ENCODE results near the gene GDF2.

GDF2 gene

GRCh38 chr10:47356708-47357107 lies 34.5 kb downstream of the GDF2 start:
- DNase-seq, result no peak

- no peak for DNase-seq
Measured at GRCh38 chr10:47357131-47357582, 34.9 kb downstream of the GDF2 start.

GRCh38 chr10:47357911-47358310 lies 35.7 kb downstream of the GDF2 start:
- no peak for DNase-seq

GRCh38 chr10:47358457-47358856 lies 36.2 kb downstream of the GDF2 start:
- DNase-seq, result no peak

- no peak for DNase-seq
Measured at GRCh38 chr10:47359101-47359500, 36.8 kb downstream of the GDF2 start.

GRCh38 chr10:47359626-47360418 lies 37.6 kb downstream of the GDF2 start:
- no peak for DNase-seq

GRCh38 chr10:47360419-47361040 lies 38.3 kb downstream of the GDF2 start:
- DNase-seq, result no peak

GRCh38 chr10:47361293-47361692 lies 39.0 kb downstream of the GDF2 start:
- DNase-seq, result peak; percentile 21

- DNase-seq, result no peak
Measured at GRCh38 chr10:47362199-47362598, 39.9 kb downstream of the GDF2 start.

GRCh38 chr10:47363781-47364180 lies 41.5 kb downstream of the GDF2 start:
- no peak for DNase-seq

GRCh38 chr10:47364366-47364765 lies 42.1 kb downstream of the GDF2 start:
- DNase-seq, result peak; percentile 63

GRCh38 chr10:47364911-47365310 lies 42.7 kb downstream of the GDF2 start:
- no peak for DNase-seq

GRCh38 chr10:47365431-47366180 lies 43.4 kb downstream of the GDF2 start:
- DNase-seq, result no peak

GRCh38 chr10:47366181-47366631 lies 44.0 kb downstream of the GDF2 start:
- no peak for DNase-seq

GRCh38 chr10:47366731-47367460 lies 44.6 kb downstream of the GDF2 start:
- DNase-seq, result no peak

- DNase-seq, result no peak
Measured at GRCh38 chr10:47367646-47368045, 45.4 kb downstream of the GDF2 start.

- no peak for DNase-seq
Measured at GRCh38 chr10:47368431-47369180, 46.4 kb downstream of the GDF2 start.

- DNase-seq, result no peak
Measured at GRCh38 chr10:47369251-47369894, 47.1 kb downstream of the GDF2 start.

GRCh38 chr10:47370015-47370767 lies 47.9 kb downstream of the GDF2 start:
- DNase-seq, result no peak

GRCh38 chr10:47370878-47371277 lies 48.6 kb downstream of the GDF2 start:
- DNase-seq, result no peak

Measured in NCI-H345 (cell line).